CD14-positive monocyte (primary cell): ENCODE data around the gene LRRFIP1. TPM values are rescaled to one million over a fixed set of nuclear protein-coding genes. Genes with fewer than 3 reads are reported as not detected.

Source experiments
- DNase-seq, 3 donors: peaks; one replicate each; pipeline ENCODE4 v3.0.0-alpha.2; 2011 to 2022
- H2AFZ ChIP-seq: 2 replicates; pipeline ENCODE4 v1.6.0; 2012; ENCODE audit warnings: mild to moderate bottlenecking, low read depth, low read length, inconsistent platforms; ENCODE audit not compliant: insufficient read depth, poor library complexity, severe bottlenecking
- H3K27ac ChIP-seq, 2 donors: 1 replicate in 1 of 2; 2 replicates in 1 of 2; pipeline ENCODE4 v1.5.1; 2012 to 2013; ENCODE audit warnings: low read length in 2 of 2, control low read depth in 1 of 2, inconsistent platforms in 1 of 2, low read depth in 1 of 2, mild to moderate bottlenecking in 1 of 2
- H3K27me3 ChIP-seq, 2 donors: one replicate each; pipeline versions ENCODE4 v1.6.0 to v1.6.1; 2011 to 2013; ENCODE audit warnings: low read length in 2 of 2; ENCODE audit not compliant: control insufficient read depth in 2 of 2, insufficient read depth in 2 of 2
- H3K36me3 ChIP-seq, 2 donors: replicated peaks in 1 of 2; 1 replicate in 1 of 2; 2 replicates in 1 of 2; pipeline versions ENCODE4 v1.5.1 to v1.6.1; 2012 to 2013; ENCODE audit warnings: low read length in 2 of 2, control low read depth in 1 of 2, inconsistent platforms in 1 of 2, mild to moderate bottlenecking in 1 of 2; ENCODE audit not compliant: insufficient read depth in 2 of 2, control insufficient read depth in 1 of 2
- H3K4me1 ChIP-seq, 2 donors: 1 replicate in 1 of 2; 2 replicates in 1 of 2; pipeline versions ENCODE4 v1.5.1 to v1.6.1; 2012 to 2013; ENCODE audit warnings: low read length in 2 of 2, control low read depth in 1 of 2, inconsistent platforms in 1 of 2, mild to moderate bottlenecking in 1 of 2, moderate library complexity in 1 of 2; ENCODE audit not compliant: insufficient read depth in 2 of 2, control insufficient read depth in 1 of 2
- H3K4me2 ChIP-seq: replicated peaks from 2 replicates; pipeline ENCODE3; 2012; ENCODE audit warnings: low read length, moderate library complexity, mild to moderate bottlenecking; ENCODE audit not compliant: poor library complexity, severe bottlenecking; ENCODE audit errors: extremely low read depth
- H3K4me3 ChIP-seq, 3 experiments: fragments of 200-600 bp in 1 of 3; sonication (generic) in 1 of 3; replicated peaks in 1 of 3; 1 replicate in 2 of 3; 2 replicates in 1 of 3; pipeline ENCODE4 v1.5.1; 2011 to 2013; ENCODE audit warnings: low read length in 3 of 3, mild to moderate bottlenecking in 3 of 3, control low read depth in 2 of 3, low read depth in 2 of 3, inconsistent platforms in 1 of 3, moderate library complexity in 1 of 3
- H3K79me2 ChIP-seq: 2 replicates; pipeline ENCODE4 v1.6.0; 2012; ENCODE audit warnings: mild to moderate bottlenecking, control low read depth, inconsistent platforms, low read length, moderate library complexity; ENCODE audit not compliant: insufficient read depth
- H3K9ac ChIP-seq: 2 replicates; pipeline ENCODE4 v1.6.0; 2017; ENCODE audit warnings: low read length, mild to moderate bottlenecking; ENCODE audit not compliant: insufficient read depth, poor library complexity, severe bottlenecking
- H3K9me3 ChIP-seq, 2 donors: replicated peaks in 1 of 2; 1 replicate in 1 of 2; 2 replicates in 1 of 2; pipeline versions ENCODE4 v1.5.1 to v1.6.1; 2012 to 2013; ENCODE audit warnings: low read length in 2 of 2, control low read depth in 1 of 2; ENCODE audit not compliant: control insufficient read depth in 1 of 2, insufficient read depth in 1 of 2
- H4K20me1 ChIP-seq: 2 replicates; pipeline ENCODE4 v1.6.0; 2012; ENCODE audit warnings: mild to moderate bottlenecking, low read length, control low read depth, moderate library complexity; ENCODE audit not compliant: insufficient read depth
- H3K27ac Mint-ChIP-seq, 7 donors: one replicate each; pipeline ENCODE4 v1.8.0; 2020; ENCODE audit warnings: mild to moderate bottlenecking in 7 of 7, mixed read lengths in 7 of 7, moderate library complexity in 6 of 7, inconsistent platforms in 2 of 7
- H3K27me3 Mint-ChIP-seq, 3 donors: one replicate each; pipeline ENCODE4 v1.8.0; 2021 to 2022; ENCODE audit warnings: low read depth in 3 of 3, mild to moderate bottlenecking in 3 of 3, mixed read lengths in 3 of 3, moderate library complexity in 3 of 3, inconsistent platforms in 1 of 3
- H3K36me3 Mint-ChIP-seq, 2 donors: one replicate each; pipeline ENCODE4 v1.8.0; 2020; ENCODE audit warnings: mixed read lengths in 2 of 2, inconsistent platforms in 1 of 2, mild to moderate bottlenecking in 1 of 2
- H3K4me1 Mint-ChIP-seq: one replicate; pipeline ENCODE4 v1.8.0; 2020; ENCODE audit warnings: mild to moderate bottlenecking, mixed read lengths
- H3K4me3 Mint-ChIP-seq, 2 donors: one replicate each; pipeline ENCODE4 v1.8.0; 2020; ENCODE audit warnings: mild to moderate bottlenecking in 2 of 2, mixed read lengths in 2 of 2, moderate library complexity in 1 of 2
- H3K9me3 Mint-ChIP-seq, 7 donors: one replicate each; pipeline ENCODE4 v1.8.0; 2020 to 2022; ENCODE audit warnings: mixed read lengths in 7 of 7, mild to moderate bottlenecking in 6 of 7, moderate library complexity in 6 of 7, inconsistent platforms in 2 of 7
- WGBS: methylation state at CpG from one replicate; pipeline ENCODE4 v1.1.5; 2013; ENCODE audit warnings: missing lambda C conversion rate; ENCODE audit not compliant: insufficient coverage; 5-methylcytosine and 5-hydroxymethylcytosine counted together
- intact Hi-C, 2 donors: fragments of 100-400 bp; cut with micrococcal nuclease; formaldehyde crosslinking; loops; one replicate each; pipeline versions ENCODE4 v1.15.0 to v1.15.1; 2023
- polyA plus RNA-seq, 3 donors: library from polyadenylated mRNA; depleted of rRNA in 1 of 3; unstranded in 2 of 3; stranded (reverse) in 1 of 3; fragments of 300-500 nt in 2 of 3; fragments of >200 nt in 1 of 3; fragmentation: Illumina TruSeq in 2 of 3; gene quantifications; 1 replicate in 2 of 3; 2 replicates in 1 of 3; pipeline ENCODE4 v1.2.3, GENCODE V29; 2012 to 2021
- TF ChIP-seq, protein P1 (sequence below): fragments of 200-600 bp; IDR thresholded peaks from one replicate; pipeline ENCODE4 v1.8.0; 2022; ENCODE audit warnings: antibody characterized with exemption, mild to moderate bottlenecking

Gene LRRFIP1
- polyA plus RNA-seq, 3 donors: 67.3 to 148 (median 98.3) TPM

DNA sequence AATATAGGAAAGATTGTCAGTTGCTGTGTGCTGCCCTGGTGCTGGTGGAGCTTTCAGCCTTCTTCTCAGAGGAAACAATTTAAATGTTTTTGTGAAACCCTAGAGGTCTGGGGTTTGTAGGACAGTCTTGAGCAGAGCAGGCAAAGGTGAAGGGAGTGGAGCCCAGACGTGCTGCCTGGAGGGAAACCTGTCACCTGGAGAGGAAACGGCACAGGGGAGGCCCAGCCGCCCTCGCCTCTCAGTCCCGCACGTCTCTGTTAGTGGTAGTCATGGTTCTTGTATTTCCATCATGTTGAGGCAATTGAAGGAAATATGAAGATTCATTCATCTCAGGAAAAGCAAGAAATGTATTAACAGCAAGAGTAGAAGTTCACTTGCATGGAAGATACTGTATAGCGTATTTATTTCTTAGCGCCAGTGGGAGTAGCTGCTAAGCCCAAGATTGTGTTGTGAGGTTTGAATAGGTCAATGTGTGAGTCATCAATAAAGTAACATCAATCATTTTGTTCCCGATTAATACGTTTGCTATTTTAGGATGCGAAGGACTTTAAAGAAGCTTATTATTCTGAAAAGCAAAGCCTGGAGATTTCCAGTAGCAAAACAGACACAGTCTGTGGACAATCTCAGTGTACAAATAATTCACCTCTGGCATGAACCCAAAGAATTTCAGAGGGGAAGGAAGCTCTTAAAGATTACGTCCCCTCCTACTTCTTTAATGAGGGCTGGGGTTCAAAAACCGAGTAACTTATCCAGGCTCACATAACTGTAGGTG lies 70.4 kb downstream of the LRRFIP1 start:
- H2AFZ ChIP-seq: no peak overlapping the region
- H3K36me3 Mint-ChIP-seq: peaks cover 43 to 52% of the 10 kb centered on the region in 2 donors
- H3K27me3 ChIP-seq: no peaks in the 10 kb centered on the region
- H3K27me3 Mint-ChIP-seq: peaks cover 0 to 2% (median 0%) of the 10 kb centered on the region in 3 donors
- H4K20me1 ChIP-seq: peaks cover 100% of the 10 kb centered on the region
- no peak for DNase-seq
- H3K27ac Mint-ChIP-seq: peak overlapping the region; percentile 75 to 99 (median 87)
- peak overlapping the region; percentile 65 to 67 for H3K4me3 Mint-ChIP-seq
- no peak overlapping the region for H3K9ac ChIP-seq
- H3K9me3 Mint-ChIP-seq: peaks cover 0 to 2% (median 0%) of the 10 kb centered on the region in 7 donors
- H3K27ac ChIP-seq: peak overlapping the region; percentile 18 to 98
- 22% methylated on average over 7 of the region's 13 CpGs for WGBS
- intact Hi-C loops: loop anchor here in 1 of 2 donors (2.0 kb wide), 1 partner anchor 15 kb away; no protein-coding TSS in a partner anchor
- peaks cover 100% of the 10 kb centered on the region for H3K79me2 ChIP-seq
- H3K36me3 ChIP-seq: peaks cover 0 to 3% of the 10 kb centered on the region in 2 donors
- H3K4me3 ChIP-seq: peak overlapping the region in 1 of 3 experiments; percentile 100
- peak overlapping the region; percentile 97 for H3K4me2 ChIP-seq
- no peaks in the 10 kb centered on the region for H3K9me3 ChIP-seq
- H3K4me1 Mint-ChIP-seq: peaks cover 83% of the 10 kb centered on the region
- TF ChIP-seq, protein P1, sequence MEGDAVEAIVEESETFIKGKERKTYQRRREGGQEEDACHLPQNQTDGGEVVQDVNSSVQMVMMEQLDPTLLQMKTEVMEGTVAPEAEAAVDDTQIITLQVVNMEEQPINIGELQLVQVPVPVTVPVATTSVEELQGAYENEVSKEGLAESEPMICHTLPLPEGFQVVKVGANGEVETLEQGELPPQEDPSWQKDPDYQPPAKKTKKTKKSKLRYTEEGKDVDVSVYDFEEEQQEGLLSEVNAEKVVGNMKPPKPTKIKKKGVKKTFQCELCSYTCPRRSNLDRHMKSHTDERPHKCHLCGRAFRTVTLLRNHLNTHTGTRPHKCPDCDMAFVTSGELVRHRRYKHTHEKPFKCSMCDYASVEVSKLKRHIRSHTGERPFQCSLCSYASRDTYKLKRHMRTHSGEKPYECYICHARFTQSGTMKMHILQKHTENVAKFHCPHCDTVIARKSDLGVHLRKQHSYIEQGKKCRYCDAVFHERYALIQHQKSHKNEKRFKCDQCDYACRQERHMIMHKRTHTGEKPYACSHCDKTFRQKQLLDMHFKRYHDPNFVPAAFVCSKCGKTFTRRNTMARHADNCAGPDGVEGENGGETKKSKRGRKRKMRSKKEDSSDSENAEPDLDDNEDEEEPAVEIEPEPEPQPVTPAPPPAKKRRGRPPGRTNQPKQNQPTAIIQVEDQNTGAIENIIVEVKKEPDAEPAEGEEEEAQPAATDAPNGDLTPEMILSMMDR: no peak
- H3K4me1 ChIP-seq: peaks cover 80 to 94% of the 10 kb centered on the region in 2 donors

DNA sequence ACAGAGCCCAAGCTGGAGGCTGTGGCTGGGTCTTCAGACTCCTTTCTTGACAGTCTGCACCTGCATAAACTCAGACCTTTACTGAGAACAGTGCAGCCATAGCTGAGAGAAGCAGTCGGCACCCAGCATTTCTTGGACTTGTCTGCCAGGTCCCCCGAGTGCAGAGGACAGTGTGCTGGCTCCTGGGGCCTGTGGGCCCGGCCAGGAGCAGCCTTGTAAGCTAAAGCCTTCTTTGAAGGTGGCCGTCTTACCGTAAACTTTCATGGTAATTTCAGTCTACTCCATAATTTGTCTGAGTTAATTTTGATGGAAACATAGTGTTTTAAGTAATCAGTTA lies 70.9 kb downstream of the LRRFIP1 start:
- peaks cover 86 to 99% of the 10 kb centered on the region in 2 donors for H3K4me1 ChIP-seq
- H2AFZ ChIP-seq: no peak overlapping the region
- peak overlapping the region in 1 of 3 experiments; percentile 100 for H3K4me3 ChIP-seq
- H3K27ac Mint-ChIP-seq: peak overlapping the region; percentile 47 to 99 (median 75)
- no peaks in the 10 kb centered on the region for H3K9me3 ChIP-seq
- 28% methylated on average over 2 of the region's 5 CpGs for WGBS
- no peak overlapping the region for H3K9ac ChIP-seq
- peak overlapping the region; percentile 97 for H3K4me2 ChIP-seq
- peaks cover 42 to 50% of the 10 kb centered on the region in 2 donors for H3K36me3 Mint-ChIP-seq
- peak overlapping the region; percentile 18 to 98 for H3K27ac ChIP-seq
- H3K27me3 Mint-ChIP-seq: peaks cover 0 to 2% (median 0%) of the 10 kb centered on the region in 3 donors
- H3K4me1 Mint-ChIP-seq: peaks cover 89% of the 10 kb centered on the region
- intact Hi-C loops: loop anchor here in 1 of 2 donors (2.0 kb wide), 1 partner anchor 14 kb away; no protein-coding TSS in a partner anchor
- peaks cover 100% of the 10 kb centered on the region for H3K79me2 ChIP-seq
- H3K4me3 Mint-ChIP-seq: peak overlapping the region; percentile 46 to 65
- H4K20me1 ChIP-seq: peaks cover 100% of the 10 kb centered on the region
- H3K36me3 ChIP-seq: peaks cover 0 to 3% of the 10 kb centered on the region in 2 donors
- peaks cover 0 to under 1% (median 0%) of the 10 kb centered on the region in 7 donors for H3K9me3 Mint-ChIP-seq
- TF ChIP-seq, protein P1: no peak
- DNase-seq: no peak
- H3K27me3 ChIP-seq: no peaks in the 10 kb centered on the region
